ENCODE results near the gene BEND6.

The BEND6 gene

GRCh38 chr6:56914798-56915658 lies 39.9 kb upstream of the BEND6 start:
- no peak for DNase-seq (ENCODE audit: low read depth, low spot score)
- H3K4me3 ChIP-seq (ENCODE audit: low read depth, low read length), result no peak overlapping the region
- TF ChIP-seq CTCF (IDR thresholded peaks at IDR 0.05; ENCODE audit: low read depth, low read length), result no peak
- in situ Hi-C loops (cut with HindIII; ENCODE audit: low sequenced_read_pairs), result no loop called here

GRCh38 chr6:56915832-56916231 lies 39.1 kb upstream of the BEND6 start:
- DNase-seq (ENCODE audit: low read depth, low spot score), result no peak
- no peak overlapping the region for H3K4me3 ChIP-seq (ENCODE audit: low read depth, low read length)
- no peak for TF ChIP-seq CTCF (IDR thresholded peaks at IDR 0.05; ENCODE audit: low read depth, low read length)
- in situ Hi-C loops (cut with HindIII; ENCODE audit: low sequenced_read_pairs), result no loop called here

- in situ Hi-C loops (cut with HindIII; ENCODE audit: low sequenced_read_pairs), result no loop called here
- H3K4me3 ChIP-seq (ENCODE audit: low read depth, low read length), result no peak overlapping the region
- TF ChIP-seq CTCF (IDR thresholded peaks at IDR 0.05; ENCODE audit: low read depth, low read length), result no peak
- peak; percentile 36 for DNase-seq (ENCODE audit: low read depth, low spot score)
Observed at GRCh38 chr6:56916849-56917551, 37.9 kb upstream of the BEND6 start.

GRCh38 chr6:56922645-56923044 lies 32.3 kb upstream of the BEND6 start:
- in situ Hi-C loops (cut with HindIII; ENCODE audit: low sequenced_read_pairs), result no loop called here
- no peak for TF ChIP-seq CTCF (IDR thresholded peaks at IDR 0.05; ENCODE audit: low read depth, low read length)
- H3K4me3 ChIP-seq (ENCODE audit: low read depth, low read length), result no peak overlapping the region
- DNase-seq (ENCODE audit: low read depth, low spot score), result no peak

- in situ Hi-C loops (cut with HindIII; ENCODE audit: low sequenced_read_pairs), result no loop called here
- no peak overlapping the region for H3K4me3 ChIP-seq (ENCODE audit: low read depth, low read length)
- no peak for DNase-seq (ENCODE audit: low read depth, low spot score)
- no peak for TF ChIP-seq CTCF (IDR thresholded peaks at IDR 0.05; ENCODE audit: low read depth, low read length)
Observed at GRCh38 chr6:56923565-56923964, 31.3 kb upstream of the BEND6 start.

GRCh38 chr6:56927538-56928453 lies 27.1 kb upstream of the BEND6 start:
- no peak for TF ChIP-seq CTCF (IDR thresholded peaks at IDR 0.05; ENCODE audit: low read depth, low read length)
- DNase-seq (ENCODE audit: low read depth, low spot score), result no peak
- H3K4me3 ChIP-seq (ENCODE audit: low read depth, low read length), result no peak overlapping the region
- in situ Hi-C loops (cut with HindIII; ENCODE audit: low sequenced_read_pairs), result no loop called here
